ENCODE measurements around the gene SORCS3. TPM values are rescaled to one million over a fixed set of nuclear protein-coding genes. Genes with fewer than 3 reads are reported as not detected.

SORCS3 gene
- total RNA-seq, 1 experiment from 2014 or later, result not detected

DNA sequence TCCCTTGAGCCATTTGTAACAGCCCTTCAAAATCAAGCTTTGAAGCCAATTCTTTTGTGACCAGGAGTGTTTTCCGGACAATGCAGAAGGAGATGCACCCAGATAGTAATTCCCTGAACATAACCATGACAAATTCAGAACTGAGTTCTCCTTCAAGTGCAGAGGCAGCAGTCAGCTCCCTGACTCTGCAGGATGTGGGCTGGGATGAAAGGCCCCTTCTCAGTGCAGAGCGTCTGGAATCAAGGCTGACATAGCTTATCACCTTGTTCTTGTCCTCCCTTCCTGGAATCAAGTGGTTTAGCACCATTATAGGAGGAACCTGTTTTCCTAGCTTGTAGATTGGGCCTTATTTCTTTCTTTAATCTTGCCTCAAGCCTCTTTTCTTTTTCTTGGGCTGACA, 143.4 kb downstream of the SORCS3 start:
- no TSS peak for BruUV-seq (replicated peaks)
- POLR2A ChIA-PET, result no interaction called here

More for the DNA sequence above, 143.4 kb downstream of the SORCS3 start:
- Histone ChIP-seq H3K9ac (ENCODE audit: low read length) (no peak overlapping the region), H3K27me3 (ENCODE audit: insufficient read depth, low read length) (peaks cover 88% of the 10 kb centered on the region), H3K4me2 (ENCODE audit: low read length) (no peak overlapping the region), H3K27ac (ENCODE audit: low read depth, low read length) (no peak overlapping the region), H3K9me3 (ENCODE audit: control insufficient read depth in 1 of 2, insufficient read depth in 1 of 2, low read depth in 1 of 2, low read length in 2 of 2) (no peaks in the 10 kb centered on the region), H4K20me1 (ENCODE audit: insufficient read depth) (no peaks in the 10 kb centered on the region), H3K4me1 (ENCODE audit: control insufficient read depth in 1 of 2, insufficient read depth in 2 of 2, low read length in 2 of 2) (no peaks in the 10 kb centered on the region), H3K36me3 (ENCODE audit: control insufficient read depth in 1 of 2, insufficient read depth in 2 of 2, low read length in 2 of 2) (no peaks in the 10 kb centered on the region), H3K4me3 (replicated peaks in 1 of 2; ENCODE audit: low read depth in 1 of 2, low read length in 2 of 2) (no peak overlapping the region), H2AFZ (ENCODE audit: low read depth, low read length, poor library complexity, severe bottlenecking) (no peak overlapping the region), H3K79me2 (ENCODE audit: insufficient read depth, low read length) (no peaks in the 10 kb centered on the region), H3K9me2 (ENCODE audit: insufficient read depth) (no peaks in the 10 kb centered on the region)
- ChIA-PET CTCF (interaction anchor here (0.8 kb wide), 1 partner anchor 162 kb away, joined by 3 read pairs; no protein-coding TSS in a partner anchor), RAD21 (ENCODE audit: low non-redundant PET in 1 of 2, low total read pairs in 2 of 2, uncharacterized antibody in 2 of 2, unreplicated experiment in 2 of 2) (no interaction called here)
- TF ChIP-seq JUND (IDR thresholded peaks at IDR 0.05) (no peak), EZH2 (IDR thresholded peaks at IDR 0.05) (no peak), CEBPB (IDR thresholded peaks at IDR 0.05; ENCODE audit: low read depth) (no peak), ELF1 (IDR thresholded peaks at IDR 0.05; ENCODE audit: borderline replicate concordance, low read depth) (no peak), POLR2A (IDR thresholded peaks at IDR 0.05; ENCODE audit: borderline replicate concordance, extremely low read depth, insufficient read depth, insufficient read length) (no peak), ZNF274 (IDR thresholded peaks at IDR 0.05; ENCODE audit: low read depth, low read length) (no peak), ZBTB33 (IDR thresholded peaks at IDR 0.05; ENCODE audit: extremely low read depth, insufficient replicate concordance, low read length) (no peak), FOSL1 (IDR thresholded peaks at IDR 0.05; ENCODE audit: low read depth) (no peak), POLR2AphosphoS5 (IDR thresholded peaks at IDR 0.05; ENCODE audit: low read depth, low read length) (no peak), YY1 (IDR thresholded peaks at IDR 0.05; ENCODE audit: extremely low read depth, insufficient replicate concordance, low read depth, low read length) (no peak), CBX3 (IDR thresholded peaks at IDR 0.05; ENCODE audit: low read depth) (no peak)
- TF ChIP-seq, protein P1, sequence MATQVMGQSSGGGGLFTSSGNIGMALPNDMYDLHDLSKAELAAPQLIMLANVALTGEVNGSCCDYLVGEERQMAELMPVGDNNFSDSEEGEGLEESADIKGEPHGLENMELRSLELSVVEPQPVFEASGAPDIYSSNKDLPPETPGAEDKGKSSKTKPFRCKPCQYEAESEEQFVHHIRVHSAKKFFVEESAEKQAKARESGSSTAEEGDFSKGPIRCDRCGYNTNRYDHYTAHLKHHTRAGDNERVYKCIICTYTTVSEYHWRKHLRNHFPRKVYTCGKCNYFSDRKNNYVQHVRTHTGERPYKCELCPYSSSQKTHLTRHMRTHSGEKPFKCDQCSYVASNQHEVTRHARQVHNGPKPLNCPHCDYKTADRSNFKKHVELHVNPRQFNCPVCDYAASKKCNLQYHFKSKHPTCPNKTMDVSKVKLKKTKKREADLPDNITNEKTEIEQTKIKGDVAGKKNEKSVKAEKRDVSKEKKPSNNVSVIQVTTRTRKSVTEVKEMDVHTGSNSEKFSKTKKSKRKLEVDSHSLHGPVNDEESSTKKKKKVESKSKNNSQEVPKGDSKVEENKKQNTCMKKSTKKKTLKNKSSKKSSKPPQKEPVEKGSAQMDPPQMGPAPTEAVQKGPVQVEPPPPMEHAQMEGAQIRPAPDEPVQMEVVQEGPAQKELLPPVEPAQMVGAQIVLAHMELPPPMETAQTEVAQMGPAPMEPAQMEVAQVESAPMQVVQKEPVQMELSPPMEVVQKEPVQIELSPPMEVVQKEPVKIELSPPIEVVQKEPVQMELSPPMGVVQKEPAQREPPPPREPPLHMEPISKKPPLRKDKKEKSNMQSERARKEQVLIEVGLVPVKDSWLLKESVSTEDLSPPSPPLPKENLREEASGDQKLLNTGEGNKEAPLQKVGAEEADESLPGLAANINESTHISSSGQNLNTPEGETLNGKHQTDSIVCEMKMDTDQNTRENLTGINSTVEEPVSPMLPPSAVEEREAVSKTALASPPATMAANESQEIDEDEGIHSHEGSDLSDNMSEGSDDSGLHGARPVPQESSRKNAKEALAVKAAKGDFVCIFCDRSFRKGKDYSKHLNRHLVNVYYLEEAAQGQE (IDR thresholded peaks at IDR 0.05; ENCODE audit: low read depth), result no peak
- ATAC-seq (no peak), DNase-seq (ENCODE audit: low read depth, low spot score) (no peak)
- intact Hi-C loops (cut with micrococcal nuclease), result no loop called here
